Measurements from ENCODE around the gene CRACR2A. TPM values are rescaled to one million over a fixed set of nuclear protein-coding genes. Genes with fewer than 3 reads are reported as not detected.

Gene CRACR2A
- total RNA-seq, 2 donors from 2014 or later: 6.0 to 10.9 TPM

- Histone ChIP-seq H3K27ac (peak overlapping the region in 1 of 2 donors; percentile 23), H3K4me1 (peaks cover 0 to 23% of the 10 kb centered on the region in 2 donors), H3K27me3 (no peaks in the 10 kb centered on the region), H3K4me3 (no peak overlapping the region), H3K36me3 (no peaks in the 10 kb centered on the region), H3K9me3 (no peaks in the 10 kb centered on the region)
- no peak for TF ChIP-seq CTCF (IDR thresholded peaks at IDR 0.05)
- no peak for DNase-seq (ENCODE audit: low spot score)
These were observed 122.2 kb downstream of the CRACR2A start for GRCh38 chr12:3630621-3631271.

GRCh38 chr12:3630111-3630510 is 122.8 kb downstream of the CRACR2A start:
- no peak overlapping the region for H3K4me3 ChIP-seq
- H3K36me3 ChIP-seq: no peaks in the 10 kb centered on the region
- peak overlapping the region; percentile 26 to 75 for H3K27ac ChIP-seq
- H3K27me3 ChIP-seq: no peaks in the 10 kb centered on the region
- no peaks in the 10 kb centered on the region for H3K9me3 ChIP-seq
- no peak for TF ChIP-seq CTCF (IDR thresholded peaks at IDR 0.05)
- DNase-seq (ENCODE audit: low spot score): no peak
- peaks cover 0 to 23% of the 10 kb centered on the region in 2 donors for H3K4me1 ChIP-seq

- no peak for DNase-seq (ENCODE audit: low spot score)
- H3K36me3 ChIP-seq: no peaks in the 10 kb centered on the region
- peak overlapping the region; percentile 73 to 75 for H3K27ac ChIP-seq
- no peaks in the 10 kb centered on the region for H3K27me3 ChIP-seq
- H3K9me3 ChIP-seq: no peaks in the 10 kb centered on the region
- TF ChIP-seq CTCF (IDR thresholded peaks at IDR 0.05): no peak
- peaks cover 0 to 23% of the 10 kb centered on the region in 2 donors for H3K4me1 ChIP-seq
- no peak overlapping the region for H3K4me3 ChIP-seq
These were observed 123.7 kb downstream of the CRACR2A start for GRCh38 chr12:3629057-3629830.

- no peak overlapping the region for H3K4me3 ChIP-seq
- no peak for DNase-seq (ENCODE audit: low spot score)
- no peaks in the 10 kb centered on the region for H3K9me3 ChIP-seq
- no peaks in the 10 kb centered on the region for H3K36me3 ChIP-seq
- peaks cover 0 to 23% of the 10 kb centered on the region in 2 donors for H3K4me1 ChIP-seq
- peak overlapping the region in 1 of 2 donors; percentile 75 for H3K27ac ChIP-seq
- no peak for TF ChIP-seq CTCF (IDR thresholded peaks at IDR 0.05)
- no peaks in the 10 kb centered on the region for H3K27me3 ChIP-seq
These were observed 124.3 kb downstream of the CRACR2A start for GRCh38 chr12:3628629-3629028.

- H3K4me1 ChIP-seq: peaks cover 0 to 35% of the 10 kb centered on the region in 2 donors
- H3K36me3 ChIP-seq: no peaks in the 10 kb centered on the region
- no peak overlapping the region for H3K4me3 ChIP-seq
- no peak for DNase-seq (ENCODE audit: low spot score)
- H3K9me3 ChIP-seq: no peaks in the 10 kb centered on the region
- H3K27me3 ChIP-seq: no peaks in the 10 kb centered on the region
- TF ChIP-seq CTCF (IDR thresholded peaks at IDR 0.05): no peak
- no peak overlapping the region for H3K27ac ChIP-seq
These were observed 125.6 kb downstream of the CRACR2A start for GRCh38 chr12:3627336-3627735.

All from right atrium auricular region (tissue), 2 donors.